ENCODE results near the gene ZYX.

- TF ChIP-seq CTCF (IDR thresholded peaks at IDR 0.05): peak in 1 of 6 experiments; percentile 26
- no peak for TF ChIP-seq POLR2AphosphoS5 (IDR thresholded peaks at IDR 0.05)
- TF ChIP-seq POLR2A (IDR thresholded peaks at IDR 0.05): no peak
These were observed 9.1 kb upstream of the ZYX start for GRCh38 chr7:143372070-143372469.
